GM12873 (cell line): ENCODE data around the gene NUAK2.

Experiments
- CTCF ChIP-seq: IDR thresholded peaks from 2 replicates; pipeline ENCODE4 v1.5.1; 2012; ENCODE audit warnings: low read depth, mild to moderate bottlenecking, moderate library complexity, low read length, control low read depth; ENCODE audit not compliant: insufficient read depth; ENCODE audit errors: missing control alignments

The NUAK2 gene

GRCh38 chr1:205262731-205263171 lies 58.8 kb downstream of the NUAK2 start:
- TF ChIP-seq CTCF: no peak

GRCh38 chr1:205261946-205262691 lies 59.4 kb downstream of the NUAK2 start:
- no peak for TF ChIP-seq CTCF

- TF ChIP-seq CTCF: no peak
Measured at GRCh38 chr1:205260948-205261732, 60.4 kb downstream of the NUAK2 start.

GRCh38 chr1:205259998-205260397 lies 61.5 kb downstream of the NUAK2 start:
- no peak for TF ChIP-seq CTCF

- TF ChIP-seq CTCF: no peak
Measured at GRCh38 chr1:205259324-205259832, 62.2 kb downstream of the NUAK2 start.

GRCh38 chr1:205258719-205259118 lies 62.8 kb downstream of the NUAK2 start:
- no peak for TF ChIP-seq CTCF

GRCh38 chr1:205258261-205258691 lies 63.3 kb downstream of the NUAK2 start:
- TF ChIP-seq CTCF: no peak
